Left renal cortex interstitium (tissue), 4 donors: ENCODE results near the gene EHBP1. TPM values are rescaled to one million over a fixed set of nuclear protein-coding genes. Genes with fewer than 3 reads are reported as not detected.
"Not testable (repeated sequence)": the region's sequence is repeated elsewhere in the genome, so short reads cannot be mapped to it uniquely, and the experiment has no call there.

Experiments
- DNase-seq, 4 donors: peaks; one replicate each; pipeline ENCODE4 v3.0.0-alpha.2; 2013; ENCODE audit warnings: low read depth in 4 of 4, low spot score in 2 of 4, missing footprints in 1 of 4
- polyA plus RNA-seq, 4 donors: library from polyadenylated mRNA; unstranded; fragments of 120-200 nt; gene quantifications; one replicate each; pipeline ENCODE4 v1.2.1, GENCODE V29; 2013; ENCODE audit not compliant: insufficient read length in 4 of 4

The EHBP1 gene
- polyA plus RNA-seq, 4 donors = 40.8 to 55.7 (median 46.5) TPM

GRCh38 chr2:63058144-63058920 is 352.8 kb downstream of the EHBP1 start:
- DNase-seq = no peak

- no peak for DNase-seq
Measured at GRCh38 chr2:63058921-63059792, 353.6 kb downstream of the EHBP1 start.

- DNase-seq = no peak
Measured at GRCh38 chr2:63059793-63060471, 354.4 kb downstream of the EHBP1 start.

- no peak for DNase-seq
Measured at GRCh38 chr2:63060472-63060991, 355.0 kb downstream of the EHBP1 start.

GRCh38 chr2:63064197-63064596 is 358.7 kb downstream of the EHBP1 start:
- no peak for DNase-seq

- no peak for DNase-seq
Measured at GRCh38 chr2:63064661-63065060, 359.1 kb downstream of the EHBP1 start.

GRCh38 chr2:63066265-63066664 is 360.8 kb downstream of the EHBP1 start:
- no peak for DNase-seq

- DNase-seq = no peak
Measured at GRCh38 chr2:63066838-63067237, 361.3 kb downstream of the EHBP1 start.

GRCh38 chr2:63071664-63072063 is 366.2 kb downstream of the EHBP1 start:
- no peak for DNase-seq

GRCh38 chr2:63073994-63074393 is 368.5 kb downstream of the EHBP1 start:
- no peak for DNase-seq

- DNase-seq = not testable (repeated sequence)
Measured at GRCh38 chr2:63074399-63074798, 368.9 kb downstream of the EHBP1 start.

- DNase-seq = no peak
Measured at GRCh38 chr2:63078852-63079606, 373.5 kb downstream of the EHBP1 start.

GRCh38 chr2:63081404-63081803 is 375.9 kb downstream of the EHBP1 start:
- DNase-seq = no peak

- no peak for DNase-seq
Measured at GRCh38 chr2:63086687-63087086, 381.2 kb downstream of the EHBP1 start.

GRCh38 chr2:63092401-63092800 is 386.9 kb downstream of the EHBP1 start:
- no peak for DNase-seq

GRCh38 chr2:63092857-63093256 is 387.3 kb downstream of the EHBP1 start:
- DNase-seq = no peak

GRCh38 chr2:63093502-63093901 is 388.0 kb downstream of the EHBP1 start:
- DNase-seq = no peak
